GM18519 (cell line): ENCODE data around the gene ATOSA.

ENCODE experiments used
- ATAC-seq: cut with Tn5 transposase; IDR thresholded peaks from one replicate; pipeline ENCODE4 v1.9.1; 2021; ENCODE audit warnings: mild to moderate bottlenecking, moderate library complexity; ENCODE audit not compliant: unreplicated experiment, low FRiP score

ATOSA gene

GRCh38 chr15:52656412-52656811 lies 22.8 kb downstream of the ATOSA start:
- ATAC-seq, result no peak

GRCh38 chr15:52653431-52653964 lies 25.7 kb downstream of the ATOSA start:
- ATAC-seq, result no peak

- no peak for ATAC-seq
These were observed 26.2 kb downstream of the ATOSA start for GRCh38 chr15:52652984-52653383.

GRCh38 chr15:52652286-52652685 lies 26.9 kb downstream of the ATOSA start:
- ATAC-seq, result no peak

- peak; percentile 100 for ATAC-seq
These were observed 27.3 kb downstream of the ATOSA start for GRCh38 chr15:52651868-52652267.

GRCh38 chr15:52651114-52651513 lies 28.1 kb downstream of the ATOSA start:
- no peak for ATAC-seq

- no peak for ATAC-seq
These were observed 29.5 kb downstream of the ATOSA start for GRCh38 chr15:52649686-52650085.

GRCh38 chr15:52645916-52646315 lies 33.3 kb downstream of the ATOSA start:
- no peak for ATAC-seq

- ATAC-seq, result no peak
These were observed 36.5 kb downstream of the ATOSA start for GRCh38 chr15:52642386-52643361.

GRCh38 chr15:52636459-52636858 lies 42.7 kb downstream of the ATOSA start:
- no peak for ATAC-seq

GRCh38 chr15:52635908-52636307 lies 43.3 kb downstream of the ATOSA start:
- no peak for ATAC-seq
